ENCODE measurements around the gene PRPH2.

Gene PRPH2

DNA sequence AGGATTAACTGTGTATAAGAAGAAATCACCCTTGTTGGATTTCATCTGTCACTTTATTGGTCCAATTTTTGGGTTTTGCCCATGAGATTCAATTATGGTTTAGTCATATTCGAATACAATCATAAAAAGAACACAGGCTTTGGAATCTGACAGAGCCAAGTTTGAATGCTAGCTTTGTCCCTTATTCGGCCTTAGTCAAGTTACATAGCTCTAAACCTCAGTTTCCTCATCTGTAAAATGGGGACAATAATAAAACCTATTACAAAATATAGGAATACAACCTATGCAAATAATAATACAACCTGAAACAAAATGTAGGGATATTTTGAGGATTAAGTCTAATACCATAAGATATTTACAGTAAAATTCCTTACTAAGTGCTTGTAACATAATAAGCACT, 57.7 kb downstream of the PRPH2 start:
- H3K27me3 ChIP-seq (ENCODE audit: control insufficient read depth, insufficient read depth, low read length): no peaks in the 10 kb centered on the region
- no peak overlapping the region for H3K27ac ChIP-seq (ENCODE audit: low read depth, low read length)
- H3K36me3 ChIP-seq (ENCODE audit: control insufficient read depth, insufficient read depth, low read length): peaks cover 70% of the 10 kb centered on the region
- H3K4me3 ChIP-seq (ENCODE audit: low read depth, low read length): no peak overlapping the region
- no peak overlapping the region for H3K9ac ChIP-seq (ENCODE audit: low read length)
- no peaks in the 10 kb centered on the region for H3K9me3 ChIP-seq (ENCODE audit: control insufficient read depth, insufficient read depth, low read depth, low read length)
- H3K4me1 ChIP-seq (ENCODE audit: control insufficient read depth, insufficient read depth, low read length): no peaks in the 10 kb centered on the region

DNA sequence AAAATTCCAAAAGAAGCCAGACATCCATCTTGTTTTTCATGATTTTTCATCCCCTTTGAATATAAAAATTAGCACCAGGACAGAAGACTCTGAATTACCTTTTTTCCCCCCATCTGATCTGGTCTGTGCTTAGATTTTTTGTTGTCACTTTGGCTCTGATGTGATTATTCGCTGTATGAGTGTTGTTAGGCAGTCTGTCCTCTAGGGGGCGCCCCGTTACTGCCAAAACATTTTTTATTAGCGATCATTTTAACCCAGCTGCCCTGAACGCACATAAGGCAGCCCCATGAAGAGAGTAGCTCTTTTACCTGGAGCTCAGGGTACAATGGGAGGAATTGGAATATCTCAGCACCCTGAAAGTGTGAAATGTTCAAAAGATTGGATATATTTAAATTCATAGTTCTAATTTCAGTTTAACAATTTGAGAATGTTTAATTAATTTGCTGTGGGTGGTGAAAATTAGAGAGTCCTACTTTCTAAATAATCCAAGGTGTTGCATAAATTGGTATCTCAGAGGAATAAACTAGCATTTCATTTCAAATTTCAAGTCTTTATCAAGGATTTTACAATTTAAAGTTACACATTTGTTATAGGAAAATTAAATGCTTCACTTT, 60.8 kb downstream of the PRPH2 start:
- Histone ChIP-seq H3K4me1 (ENCODE audit: control insufficient read depth, insufficient read depth, low read length) (no peaks in the 10 kb centered on the region), H3K36me3 (ENCODE audit: control insufficient read depth, insufficient read depth, low read length) (peaks cover 75% of the 10 kb centered on the region), H3K27me3 (ENCODE audit: control insufficient read depth, insufficient read depth, low read length) (no peaks in the 10 kb centered on the region), H3K9me3 (ENCODE audit: control insufficient read depth, insufficient read depth, low read depth, low read length) (no peaks in the 10 kb centered on the region), H3K4me3 (ENCODE audit: low read depth, low read length) (no peak overlapping the region), H3K27ac (ENCODE audit: low read depth, low read length) (no peak overlapping the region), H3K9ac (ENCODE audit: low read length) (no peak overlapping the region)

DNA sequence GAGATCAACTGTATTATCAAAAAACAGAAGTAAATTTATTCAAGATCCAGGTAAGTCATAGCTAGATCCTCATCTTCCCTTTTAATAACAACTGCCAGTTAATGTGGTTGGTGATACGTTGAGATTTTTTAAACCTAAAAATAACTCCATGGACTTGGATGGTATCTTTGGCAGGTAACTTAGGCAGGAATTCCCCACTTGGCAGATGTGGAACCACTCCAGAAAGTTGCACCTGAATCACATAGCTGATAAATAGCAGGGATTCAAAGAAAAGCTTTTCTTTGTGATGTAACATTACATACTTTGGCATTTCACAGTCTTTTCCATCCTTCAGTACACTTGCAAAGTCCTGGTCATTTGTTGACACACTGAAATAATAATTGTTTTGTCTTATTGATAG, 62.6 kb downstream of the PRPH2 start:
- Histone ChIP-seq H3K9ac (ENCODE audit: low read length) (no peak overlapping the region), H3K4me1 (ENCODE audit: control insufficient read depth, insufficient read depth, low read length) (no peaks in the 10 kb centered on the region), H3K36me3 (ENCODE audit: control insufficient read depth, insufficient read depth, low read length) (peaks cover 73% of the 10 kb centered on the region), H3K27ac (ENCODE audit: low read depth, low read length) (no peak overlapping the region), H3K4me3 (ENCODE audit: low read depth, low read length) (no peak overlapping the region), H3K27me3 (ENCODE audit: control insufficient read depth, insufficient read depth, low read length) (no peaks in the 10 kb centered on the region), H3K9me3 (ENCODE audit: control insufficient read depth, insufficient read depth, low read depth, low read length) (no peaks in the 10 kb centered on the region)

- Histone ChIP-seq H3K4me3 (ENCODE audit: low read depth, low read length) (no peak overlapping the region), H3K9me3 (ENCODE audit: control insufficient read depth, insufficient read depth, low read depth, low read length) (no peaks in the 10 kb centered on the region), H3K4me1 (ENCODE audit: control insufficient read depth, insufficient read depth, low read length) (no peaks in the 10 kb centered on the region), H3K27ac (ENCODE audit: low read depth, low read length) (no peak overlapping the region), H3K27me3 (ENCODE audit: control insufficient read depth, insufficient read depth, low read length) (no peaks in the 10 kb centered on the region), H3K9ac (ENCODE audit: low read length) (no peak overlapping the region), H3K36me3 (ENCODE audit: control insufficient read depth, insufficient read depth, low read length) (peaks cover 70% of the 10 kb centered on the region)
These were observed 68.5 kb downstream of the PRPH2 start for GRCh38 chr6:42653851-42654250.

GRCh38 chr6:42652024-42652746, 70.2 kb downstream of the PRPH2 start:
- Histone ChIP-seq H3K9ac (ENCODE audit: low read length) (no peak overlapping the region), H3K27ac (ENCODE audit: low read depth, low read length) (no peak overlapping the region), H3K36me3 (ENCODE audit: control insufficient read depth, insufficient read depth, low read length) (peaks cover 61% of the 10 kb centered on the region), H3K27me3 (ENCODE audit: control insufficient read depth, insufficient read depth, low read length) (no peaks in the 10 kb centered on the region), H3K9me3 (ENCODE audit: control insufficient read depth, insufficient read depth, low read depth, low read length) (no peaks in the 10 kb centered on the region), H3K4me3 (ENCODE audit: low read depth, low read length) (no peak overlapping the region), H3K4me1 (ENCODE audit: control insufficient read depth, insufficient read depth, low read length) (no peaks in the 10 kb centered on the region)

All from HUES6 (cell line).